ENCODE measurements around the gene MRPL54.
"Not testable (repeated sequence)": the region's sequence is repeated elsewhere in the genome, so short reads cannot be mapped to it uniquely, and the experiment has no call there.

Gene MRPL54

GRCh38 chr19:3814648-3815047, 52.2 kb downstream of the MRPL54 start:
- H3K27me3 ChIP-seq (ENCODE audit: insufficient read depth, poor library complexity, severe bottlenecking) = no peaks in the 10 kb centered on the region
- TF ChIP-seq GABPA (IDR thresholded peaks at IDR 0.05; ENCODE audit: low read depth) = no peak
- no peak for TF ChIP-seq REST (IDR thresholded peaks at IDR 0.05; ENCODE audit: insufficient replicate concordance, low read depth)
- no peak for TF ChIP-seq POLR2AphosphoS5 (IDR thresholded peaks at IDR 0.05; ENCODE audit: low read depth)
- no peak for TF ChIP-seq CTCF (IDR thresholded peaks at IDR 0.05; ENCODE audit: insufficient read depth, low read length)
- no peak for TF ChIP-seq SPI1 (IDR thresholded peaks at IDR 0.05; ENCODE audit: borderline replicate concordance, low read depth)
- H3K4me3 ChIP-seq (replicated peaks; ENCODE audit: insufficient read depth, low read length) = no peak overlapping the region
- DNase-seq (ENCODE audit: low read depth in 1 of 2, low spot score in 1 of 2) = no peak
- no peak overlapping the region for H3K27ac ChIP-seq (replicated peaks)

- H3K4me3 ChIP-seq (replicated peaks; ENCODE audit: insufficient read depth, low read length); H3K27ac ChIP-seq (replicated peaks); DNase-seq (ENCODE audit: low read depth in 1 of 2, low spot score in 1 of 2); H3K27me3 ChIP-seq (ENCODE audit: insufficient read depth, poor library complexity, severe bottlenecking): not testable (repeated sequence)
Observed at GRCh38 chr19:3816148-3816547, 53.7 kb downstream of the MRPL54 start.

GRCh38 chr19:3816566-3817218, 54.2 kb downstream of the MRPL54 start:
- no peak overlapping the region for H3K27ac ChIP-seq (replicated peaks)
- TF ChIP-seq GABPA (IDR thresholded peaks at IDR 0.05; ENCODE audit: low read depth) (no peak), REST (IDR thresholded peaks at IDR 0.05; ENCODE audit: insufficient replicate concordance, low read depth) (no peak), CTCF (IDR thresholded peaks at IDR 0.05; ENCODE audit: insufficient read depth, low read length) (no peak), SPI1 (IDR thresholded peaks at IDR 0.05; ENCODE audit: borderline replicate concordance, low read depth) (no peak), POLR2AphosphoS5 (IDR thresholded peaks at IDR 0.05; ENCODE audit: low read depth) (no peak)

More at GRCh38 chr19:3816566-3817218, 54.2 kb downstream of the MRPL54 start:
- H3K4me3 ChIP-seq (replicated peaks; ENCODE audit: insufficient read depth, low read length) = no peak overlapping the region
- DNase-seq (ENCODE audit: low read depth in 1 of 2, low spot score in 1 of 2) = no peak
- H3K27me3 ChIP-seq (ENCODE audit: insufficient read depth, poor library complexity, severe bottlenecking) = no peaks in the 10 kb centered on the region

All from HL-60 (cell line).